Subcutaneous abdominal adipose tissue (tissue), 5 donors: ENCODE data around the gene THSD7A.
A peak's percentile ranks its signal among the peaks of the same experiment; 100 is the strongest.

ENCODE experiments used
- H3K27ac ChIP-seq: one replicate; pipeline ENCODE4 v1.7.0; 2013; ENCODE audit warnings: low read depth, mild to moderate bottlenecking, inconsistent platforms, low read length, moderate library complexity
- H3K27me3 ChIP-seq, 5 donors: one replicate each; pipeline ENCODE4 v1.7.0; 2013; ENCODE audit warnings: low read length in 5 of 5, inconsistent platforms in 1 of 5; ENCODE audit not compliant: control insufficient read depth in 5 of 5, insufficient read depth in 4 of 5
- H3K36me3 ChIP-seq, 5 donors: one replicate each; pipeline ENCODE4 v1.7.0; 2013; ENCODE audit warnings: low read length in 5 of 5; ENCODE audit not compliant: control insufficient read depth in 5 of 5, insufficient read depth in 5 of 5
- H3K4me1 ChIP-seq, 5 donors: one replicate each; pipeline ENCODE4 v1.7.0; 2013; ENCODE audit warnings: low read length in 5 of 5, mild to moderate bottlenecking in 3 of 5, moderate library complexity in 1 of 5; ENCODE audit not compliant: control insufficient read depth in 5 of 5, insufficient read depth in 5 of 5
- H3K4me3 ChIP-seq, 5 donors: one replicate each; pipeline ENCODE4 v1.7.0; 2013; ENCODE audit warnings: low read length in 5 of 5, low read depth in 1 of 5
- H3K9ac ChIP-seq, 5 donors: one replicate each; pipeline ENCODE4 v1.7.0; 2013; ENCODE audit warnings: low read length in 5 of 5, mild to moderate bottlenecking in 4 of 5, moderate library complexity in 3 of 5
- H3K9me3 ChIP-seq, 5 donors: one replicate each; pipeline ENCODE4 v1.7.0; 2013; ENCODE audit warnings: low read length in 5 of 5; ENCODE audit not compliant: control insufficient read depth in 5 of 5
- donor health status: healthy.
- donor health status: healthy.
- donor health status: healthy.
- donor health status: healthy.
- donor health status: healthy.

THSD7A gene

GRCh38 chr7:11332186-11332864 lies 499.7 kb downstream of the THSD7A start:
- H3K4me3 ChIP-seq, result no peak overlapping the region
- H3K27ac ChIP-seq, result no peak overlapping the region
- H3K36me3 ChIP-seq, result peaks cover 0 to 5% (median 0%) of the 10 kb centered on the region in 5 donors
- H3K27me3 ChIP-seq, result no peaks in the 10 kb centered on the region
- peaks cover 0 to 5% (median 0%) of the 10 kb centered on the region in 5 donors for H3K9me3 ChIP-seq
- peaks cover 0 to 37% (median 18%) of the 10 kb centered on the region in 5 donors for H3K4me1 ChIP-seq
- H3K9ac ChIP-seq, result no peak overlapping the region

- no peak overlapping the region for H3K27ac ChIP-seq
- H3K4me3 ChIP-seq, result peak overlapping the region in 1 of 5 donors; percentile 10
- peaks cover 0 to 8% (median 0%) of the 10 kb centered on the region in 5 donors for H3K36me3 ChIP-seq
- H3K27me3 ChIP-seq, result no peaks in the 10 kb centered on the region
- H3K4me1 ChIP-seq, result peaks cover 0 to 37% (median 18%) of the 10 kb centered on the region in 5 donors
- H3K9me3 ChIP-seq, result peaks cover 0 to 5% (median 0%) of the 10 kb centered on the region in 5 donors
- no peak overlapping the region for H3K9ac ChIP-seq
Observed at GRCh38 chr7:11331128-11332102, 500.6 kb downstream of the THSD7A start.

- Histone ChIP-seq H3K9ac (no peak overlapping the region), H3K4me3 (no peak overlapping the region), H3K27me3 (no peaks in the 10 kb centered on the region), H3K36me3 (peaks cover 0 to 11% (median 0%) of the 10 kb centered on the region in 5 donors), H3K9me3 (peaks cover 0 to 5% (median 0%) of the 10 kb centered on the region in 5 donors), H3K27ac (no peak overlapping the region), H3K4me1 (peaks cover 0 to 31% (median 18%) of the 10 kb centered on the region in 5 donors)
Observed at GRCh38 chr7:11330717-11331116, 501.3 kb downstream of the THSD7A start.

- H3K9ac ChIP-seq, result no peak overlapping the region
- H3K36me3 ChIP-seq, result peaks cover 0 to 11% (median 0%) of the 10 kb centered on the region in 5 donors
- peaks cover 0 to 27% (median 18%) of the 10 kb centered on the region in 5 donors for H3K4me1 ChIP-seq
- H3K9me3 ChIP-seq, result peaks cover 0 to 5% (median 0%) of the 10 kb centered on the region in 5 donors
- no peaks in the 10 kb centered on the region for H3K27me3 ChIP-seq
- no peak overlapping the region for H3K27ac ChIP-seq
- no peak overlapping the region for H3K4me3 ChIP-seq
Observed at GRCh38 chr7:11330208-11330607, 501.8 kb downstream of the THSD7A start.

GRCh38 chr7:11329626-11330025 lies 502.4 kb downstream of the THSD7A start:
- Histone ChIP-seq H3K9ac (no peak overlapping the region), H3K27ac (no peak overlapping the region), H3K4me1 (peaks cover 0 to 27% (median 18%) of the 10 kb centered on the region in 5 donors), H3K36me3 (peaks cover 0 to 11% (median 0%) of the 10 kb centered on the region in 5 donors), H3K4me3 (no peak overlapping the region), H3K27me3 (no peaks in the 10 kb centered on the region), H3K9me3 (peaks cover 0 to 5% (median 0%) of the 10 kb centered on the region in 5 donors)

GRCh38 chr7:11328309-11328708 lies 503.7 kb downstream of the THSD7A start:
- H3K9ac ChIP-seq, result no peak overlapping the region

GRCh38 chr7:11327633-11328032 lies 504.4 kb downstream of the THSD7A start:
- Histone ChIP-seq H3K9me3 (peaks cover 0 to 5% (median 0%) of the 10 kb centered on the region in 5 donors), H3K27me3 (no peaks in the 10 kb centered on the region), H3K4me1 (peaks cover 0 to 27% (median 18%) of the 10 kb centered on the region in 5 donors), H3K9ac (no peak overlapping the region), H3K27ac (peak overlapping the region; percentile 25), H3K36me3 (peaks cover under 1 to 19% (median under 1%) of the 10 kb centered on the region in 5 donors), H3K4me3 (no peak overlapping the region)

More at GRCh38 chr7:11328309-11328708, 503.7 kb downstream of the THSD7A start:
- Histone ChIP-seq H3K27me3 (no peaks in the 10 kb centered on the region), H3K27ac (peak overlapping the region; percentile 25), H3K9me3 (peaks cover 0 to 5% (median 0%) of the 10 kb centered on the region in 5 donors), H3K4me1 (peaks cover 0 to 27% (median 18%) of the 10 kb centered on the region in 5 donors), H3K36me3 (peaks cover 0 to 18% (median 0%) of the 10 kb centered on the region in 5 donors), H3K4me3 (no peak overlapping the region)
